OCI-LY3 (cell line): ENCODE data around the gene FLT1.

Experiments
- H2AFZ ChIP-seq: fragments of 200-600, 300-600 bp; shearing (Covaris generic); 2 replicates; pipeline ENCODE4 v1.6.0; 2014; ENCODE audit warnings: antibody characterized with exemption, low read depth, low read length
- H3K27ac ChIP-seq: fragments of 200-600, 300-600 bp; sonication (generic); 2 replicates; pipeline ENCODE4 v1.5.1; 2014; ENCODE audit warnings: mild to moderate bottlenecking, low read length, moderate library complexity, mixed read lengths
- H3K27me3 ChIP-seq: fragments of 200-600, 300-600 bp; sonication (generic); 2 replicates; pipeline ENCODE4 v1.6.1; 2014; ENCODE audit warnings: low read depth, low read length, mixed read lengths
- H3K36me3 ChIP-seq: fragments of 200-600, 300-600 bp; sonication (generic); replicated peaks from 2 replicates; pipeline ENCODE3; 2014; ENCODE audit warnings: low read depth, low read length, mixed read lengths
- H3K4me1 ChIP-seq: fragments of 300-600, 200-600 bp; sonication (generic); 2 replicates; pipeline ENCODE4 v1.6.1; 2014; ENCODE audit warnings: low read length, mixed read lengths
- H3K4me2 ChIP-seq: fragments of 200-600, 300-600 bp; sonication (generic); 2 replicates; pipeline ENCODE4 v1.6.1; 2014; ENCODE audit warnings: low read length, mixed read lengths
- H3K4me3 ChIP-seq: fragments of 300-600, 200-600 bp; sonication (generic); 2 replicates; pipeline ENCODE4 v1.5.1; 2014; ENCODE audit warnings: antibody characterized with exemption, mild to moderate bottlenecking, low read length, moderate library complexity
- H3K79me2 ChIP-seq: fragments of 300-600, 200-600 bp; shearing (Covaris generic); 2 replicates; pipeline ENCODE4 v1.6.1; 2014; ENCODE audit warnings: mild to moderate bottlenecking, low read length, mixed read lengths
- H3K9ac ChIP-seq: fragments of 300-600, 200-600 bp; shearing (Covaris generic); 2 replicates; pipeline ENCODE4 v1.6.0; 2014; ENCODE audit warnings: mild to moderate bottlenecking, low read length, moderate library complexity
- H3K9me3 ChIP-seq: fragments of 200-600, 300-600 bp; shearing (Covaris generic); 2 replicates; pipeline ENCODE4 v1.6.1; 2014; ENCODE audit warnings: low read length, mixed read lengths; ENCODE audit not compliant: insufficient read depth
- H4K20me1 ChIP-seq: fragments of 200-600, 300-600 bp; sonication (generic); 2 replicates; pipeline ENCODE4 v1.6.1; 2016; ENCODE audit warnings: low read length, mixed read lengths; ENCODE audit not compliant: insufficient read depth
- EZH2phosphoT487 ChIP-seq: fragments of 200-600 bp; shearing (Covaris generic); IDR thresholded peaks from 2 replicates; pipeline ENCODE4 v1.6.1; 2018; ENCODE audit warnings: antibody characterized with exemption, mixed run types, low read depth
- TF ChIP-seq, protein P1 (sequence below): fragments of 200-600, 300-600 bp; sonication (generic); IDR thresholded peaks from 2 replicates; pipeline ENCODE4 v1.5.1; 2014; ENCODE audit warnings: antibody characterized with exemption, low read length, low read depth

The FLT1 gene

DNA sequence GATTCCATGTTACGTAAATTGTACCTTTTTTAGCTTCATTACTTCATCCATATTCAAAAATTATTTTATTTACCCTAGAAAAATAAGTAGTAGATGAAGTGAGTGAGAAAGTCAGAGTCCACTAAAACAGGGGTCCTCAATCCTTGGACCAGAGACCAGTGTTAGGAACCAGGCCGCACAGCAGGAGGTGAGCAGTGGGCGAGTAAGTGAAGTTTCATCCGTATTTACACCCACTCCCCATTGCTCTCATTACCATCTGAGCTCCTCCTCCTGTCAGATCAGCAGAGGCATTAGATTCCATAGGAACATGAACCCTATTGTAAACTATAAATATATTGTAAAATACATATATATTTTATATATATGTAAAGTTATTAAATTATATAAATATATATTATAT is 237.6 kb downstream of the FLT1 start:
- TF ChIP-seq EZH2phosphoT487: no peak
- TF ChIP-seq, protein P1, sequence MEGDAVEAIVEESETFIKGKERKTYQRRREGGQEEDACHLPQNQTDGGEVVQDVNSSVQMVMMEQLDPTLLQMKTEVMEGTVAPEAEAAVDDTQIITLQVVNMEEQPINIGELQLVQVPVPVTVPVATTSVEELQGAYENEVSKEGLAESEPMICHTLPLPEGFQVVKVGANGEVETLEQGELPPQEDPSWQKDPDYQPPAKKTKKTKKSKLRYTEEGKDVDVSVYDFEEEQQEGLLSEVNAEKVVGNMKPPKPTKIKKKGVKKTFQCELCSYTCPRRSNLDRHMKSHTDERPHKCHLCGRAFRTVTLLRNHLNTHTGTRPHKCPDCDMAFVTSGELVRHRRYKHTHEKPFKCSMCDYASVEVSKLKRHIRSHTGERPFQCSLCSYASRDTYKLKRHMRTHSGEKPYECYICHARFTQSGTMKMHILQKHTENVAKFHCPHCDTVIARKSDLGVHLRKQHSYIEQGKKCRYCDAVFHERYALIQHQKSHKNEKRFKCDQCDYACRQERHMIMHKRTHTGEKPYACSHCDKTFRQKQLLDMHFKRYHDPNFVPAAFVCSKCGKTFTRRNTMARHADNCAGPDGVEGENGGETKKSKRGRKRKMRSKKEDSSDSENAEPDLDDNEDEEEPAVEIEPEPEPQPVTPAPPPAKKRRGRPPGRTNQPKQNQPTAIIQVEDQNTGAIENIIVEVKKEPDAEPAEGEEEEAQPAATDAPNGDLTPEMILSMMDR: no peak
- Histone ChIP-seq H3K9me3 (no peaks in the 10 kb centered on the region), H3K4me3 (no peak overlapping the region), H3K27ac (no peak overlapping the region), H3K9ac (no peak overlapping the region), H2AFZ (no peak overlapping the region), H3K27me3 (no peaks in the 10 kb centered on the region), H3K36me3 (peaks cover 28% of the 10 kb centered on the region), H3K4me2 (no peak overlapping the region), H3K79me2 (no peaks in the 10 kb centered on the region), H3K4me1 (peaks cover 12% of the 10 kb centered on the region), H4K20me1 (no peaks in the 10 kb centered on the region; the same call in 1 of the 2 replicates)

DNA sequence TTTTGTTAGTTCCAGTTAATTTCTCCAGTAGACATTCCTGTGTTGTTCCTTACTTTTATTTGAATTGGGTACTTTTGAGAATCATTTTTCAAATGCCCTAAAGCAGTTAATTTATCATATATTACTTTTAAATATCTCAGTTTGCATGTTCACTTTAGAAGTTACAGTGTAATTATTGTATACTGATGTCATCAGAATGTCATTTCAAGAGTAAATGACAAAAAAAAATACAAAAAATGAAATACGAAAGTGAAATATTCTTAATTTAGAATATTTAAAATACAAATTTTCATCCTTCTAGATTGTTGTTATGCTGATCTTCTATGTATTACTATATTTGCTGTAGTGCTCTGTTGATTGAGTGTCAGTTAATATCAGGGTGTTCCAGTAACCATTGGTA is 242.4 kb downstream of the FLT1 start:
- no peaks in the 10 kb centered on the region for H3K9me3 ChIP-seq
- H3K79me2 ChIP-seq: peaks cover 5% of the 10 kb centered on the region
- TF ChIP-seq EZH2phosphoT487: no peak
- TF ChIP-seq, protein P1: no peak

DNA sequence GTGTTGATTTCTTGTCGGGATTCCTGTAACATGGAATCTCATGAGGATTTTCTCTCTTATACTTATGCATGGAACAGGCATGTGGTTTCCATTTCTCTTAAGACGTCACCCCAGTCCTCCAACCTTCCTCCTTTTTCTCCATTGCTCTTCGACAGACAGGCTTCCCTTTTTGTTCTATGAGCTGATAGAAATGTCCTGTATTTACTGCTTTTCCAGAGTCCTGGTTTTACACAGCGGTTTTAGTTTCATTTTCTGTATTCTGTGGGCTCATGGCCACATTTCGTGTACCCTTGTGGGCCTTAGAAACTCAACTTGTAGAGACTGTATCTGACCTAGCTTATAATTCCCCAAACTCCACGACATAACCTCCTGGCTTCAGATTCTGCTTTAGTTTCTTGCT is 243.5 kb downstream of the FLT1 start:
- TF ChIP-seq, protein P1: no peak
- Histone ChIP-seq H2AFZ (no peak overlapping the region), H3K36me3 (peaks cover 14% of the 10 kb centered on the region), H4K20me1 (peaks cover 3% of the 10 kb centered on the region; the same call in 1 of the 2 replicates), H3K9me3 (no peaks in the 10 kb centered on the region), H3K27ac (no peak overlapping the region), H3K4me2 (no peak overlapping the region), H3K4me1 (peaks cover 4% of the 10 kb centered on the region; the same call in 1 of the 2 replicates), H3K9ac (no peak overlapping the region), H3K4me3 (no peak overlapping the region), H3K79me2 (peaks cover 5% of the 10 kb centered on the region), H3K27me3 (no peaks in the 10 kb centered on the region)

More for the DNA sequence above, 242.4 kb downstream of the FLT1 start:
- Histone ChIP-seq H3K27me3 (no peaks in the 10 kb centered on the region), H3K27ac (no peak overlapping the region), H3K4me3 (no peak overlapping the region), H3K9ac (no peak overlapping the region), H2AFZ (no peak overlapping the region), H3K4me1 (peaks cover 4% of the 10 kb centered on the region; the same call in 1 of the 2 replicates), H3K4me2 (no peak overlapping the region), H4K20me1 (peaks cover 3% of the 10 kb centered on the region; the same call in 1 of the 2 replicates), H3K36me3 (peaks cover 20% of the 10 kb centered on the region)

DNA sequence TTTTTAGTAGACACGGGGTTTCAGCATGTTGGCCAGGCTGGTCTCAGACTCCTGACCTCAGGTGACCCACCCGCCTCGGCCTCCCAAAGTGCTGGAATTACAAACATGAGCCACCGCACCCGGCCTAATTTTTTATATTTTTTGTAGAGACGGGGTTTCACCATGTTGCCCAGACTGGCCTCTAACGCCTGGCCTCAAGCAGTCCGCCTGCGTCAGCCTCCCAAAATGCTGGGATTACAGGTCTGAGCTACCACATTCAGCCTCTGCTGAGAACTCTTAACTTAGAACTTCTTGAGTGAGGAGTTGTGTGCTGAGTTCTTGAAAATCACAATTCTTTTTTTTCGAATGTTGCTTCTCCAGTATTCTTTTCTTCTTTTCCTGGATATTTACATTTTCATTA is 244.4 kb downstream of the FLT1 start:
- peaks cover 3% of the 10 kb centered on the region; the same call in 1 of the 2 replicates for H4K20me1 ChIP-seq
- no peaks in the 10 kb centered on the region for H3K9me3 ChIP-seq
- peaks cover 4% of the 10 kb centered on the region; the same call in 1 of the 2 replicates for H3K4me1 ChIP-seq
- no peak overlapping the region for H3K27ac ChIP-seq
- H3K79me2 ChIP-seq: peaks cover 5% of the 10 kb centered on the region
- peaks cover 12% of the 10 kb centered on the region for H3K36me3 ChIP-seq
- TF ChIP-seq EZH2phosphoT487: no peak
- TF ChIP-seq, protein P1: no peak
- H2AFZ ChIP-seq: no peak overlapping the region
- H3K9ac ChIP-seq: no peak overlapping the region
- no peak overlapping the region for H3K4me2 ChIP-seq
- no peaks in the 10 kb centered on the region for H3K27me3 ChIP-seq
- H3K4me3 ChIP-seq: no peak overlapping the region
